ENCODE results near the gene GNL1. TPM values are rescaled to one million over a fixed set of nuclear protein-coding genes. Genes with fewer than 3 reads are reported as not detected.
"Not testable (repeated sequence)": the region's sequence is repeated elsewhere in the genome, so short reads cannot be mapped to it uniquely, and the experiment has no call there.

GNL1 gene
- total RNA-seq, 2 donors from 2014 or later, result 32.9 to 39.0 TPM

- no peak overlapping the region for H3K4me3 ChIP-seq
- TF ChIP-seq, protein P1, sequence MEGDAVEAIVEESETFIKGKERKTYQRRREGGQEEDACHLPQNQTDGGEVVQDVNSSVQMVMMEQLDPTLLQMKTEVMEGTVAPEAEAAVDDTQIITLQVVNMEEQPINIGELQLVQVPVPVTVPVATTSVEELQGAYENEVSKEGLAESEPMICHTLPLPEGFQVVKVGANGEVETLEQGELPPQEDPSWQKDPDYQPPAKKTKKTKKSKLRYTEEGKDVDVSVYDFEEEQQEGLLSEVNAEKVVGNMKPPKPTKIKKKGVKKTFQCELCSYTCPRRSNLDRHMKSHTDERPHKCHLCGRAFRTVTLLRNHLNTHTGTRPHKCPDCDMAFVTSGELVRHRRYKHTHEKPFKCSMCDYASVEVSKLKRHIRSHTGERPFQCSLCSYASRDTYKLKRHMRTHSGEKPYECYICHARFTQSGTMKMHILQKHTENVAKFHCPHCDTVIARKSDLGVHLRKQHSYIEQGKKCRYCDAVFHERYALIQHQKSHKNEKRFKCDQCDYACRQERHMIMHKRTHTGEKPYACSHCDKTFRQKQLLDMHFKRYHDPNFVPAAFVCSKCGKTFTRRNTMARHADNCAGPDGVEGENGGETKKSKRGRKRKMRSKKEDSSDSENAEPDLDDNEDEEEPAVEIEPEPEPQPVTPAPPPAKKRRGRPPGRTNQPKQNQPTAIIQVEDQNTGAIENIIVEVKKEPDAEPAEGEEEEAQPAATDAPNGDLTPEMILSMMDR (IDR thresholded peaks at IDR 0.05), result no peak
- DNase-seq (ENCODE audit: low spot score) (no peak), ATAC-seq (ENCODE audit: insufficient number of reproducible peaks, low FRiP score, low read depth) (no peak)
- peaks cover 19% of the 10 kb centered on the region for H3K36me3 ChIP-seq
- H3K4me1 ChIP-seq (ENCODE audit: control insufficient read depth in 1 of 2, low read depth in 2 of 2), result peaks cover 8 to 15% of the 10 kb centered on the region in 2 donors
- no peak overlapping the region for H3K27ac ChIP-seq
- no peaks in the 10 kb centered on the region for H3K27me3 ChIP-seq (replicated peaks; ENCODE audit: insufficient read depth)
- no peaks in the 10 kb centered on the region for H3K9me3 ChIP-seq
Measured at GRCh38 chr6:30495993-30496392, 60.3 kb downstream of the GNL1 start.

DNA sequence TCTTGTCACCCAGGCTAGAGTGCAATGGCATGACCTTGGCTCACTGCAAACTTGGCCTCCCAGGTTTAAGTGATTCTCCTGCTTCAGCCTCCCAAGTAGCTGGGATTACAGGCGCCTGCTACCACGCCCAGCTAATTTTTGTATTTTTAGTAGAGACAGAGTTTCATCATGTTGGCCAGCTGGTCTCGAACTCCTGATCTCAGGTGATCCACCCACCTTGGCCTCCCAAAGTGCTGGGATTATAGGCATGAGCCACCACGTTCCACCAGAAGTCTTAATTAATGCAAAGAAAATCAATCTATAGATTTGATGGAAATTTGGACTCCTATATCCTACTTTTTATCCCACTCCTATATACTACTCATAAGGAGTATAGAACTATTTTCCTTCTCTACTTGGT lies 61.2 kb downstream of the GNL1 start:
- Histone ChIP-seq H3K4me1 (ENCODE audit: control insufficient read depth in 1 of 2, low read depth in 2 of 2) (peaks cover 14 to 24% of the 10 kb centered on the region in 2 donors), H3K36me3 (peaks cover 25% of the 10 kb centered on the region)
- not testable (repeated sequence) for H3K4me3 ChIP-seq; H3K9me3 ChIP-seq; DNase-seq (ENCODE audit: low spot score); H3K27ac ChIP-seq; H3K27me3 ChIP-seq (replicated peaks; ENCODE audit: insufficient read depth); ATAC-seq (ENCODE audit: insufficient number of reproducible peaks, low FRiP score, low read depth)

- H3K36me3 ChIP-seq, result peaks cover 25% of the 10 kb centered on the region
- DNase-seq (ENCODE audit: low spot score) (no peak), ATAC-seq (ENCODE audit: insufficient number of reproducible peaks, low FRiP score, low read depth) (no peak)
- H3K4me3 ChIP-seq, result no peak overlapping the region
- H3K27me3 ChIP-seq (replicated peaks; ENCODE audit: insufficient read depth), result no peaks in the 10 kb centered on the region
- H3K4me1 ChIP-seq (ENCODE audit: control insufficient read depth in 1 of 2, low read depth in 2 of 2), result peaks cover 14 to 24% of the 10 kb centered on the region in 2 donors
- H3K9me3 ChIP-seq, result no peaks in the 10 kb centered on the region
- TF ChIP-seq, protein P1 (IDR thresholded peaks at IDR 0.05), result no peak
- no peak overlapping the region for H3K27ac ChIP-seq
Measured at GRCh38 chr6:30494291-30494861, 61.9 kb downstream of the GNL1 start.

GRCh38 chr6:30493643-30494250 lies 62.5 kb downstream of the GNL1 start:
- Histone ChIP-seq H3K27me3 (replicated peaks; ENCODE audit: insufficient read depth) (no peaks in the 10 kb centered on the region), H3K36me3 (peaks cover 25% of the 10 kb centered on the region), H3K4me3 (no peak overlapping the region), H3K27ac (no peak overlapping the region), H3K4me1 (ENCODE audit: control insufficient read depth in 1 of 2, low read depth in 2 of 2) (peaks cover 14 to 24% of the 10 kb centered on the region in 2 donors), H3K9me3 (no peaks in the 10 kb centered on the region)
- ATAC-seq (ENCODE audit: insufficient number of reproducible peaks, low FRiP score, low read depth) (no peak), DNase-seq (ENCODE audit: low spot score) (no peak)
- TF ChIP-seq, protein P1 (IDR thresholded peaks at IDR 0.05), result no peak

GRCh38 chr6:30491991-30492952 lies 64.0 kb downstream of the GNL1 start:
- Histone ChIP-seq H3K27ac (no peak overlapping the region), H3K27me3 (replicated peaks; ENCODE audit: insufficient read depth) (no peaks in the 10 kb centered on the region), H3K36me3 (peaks cover 25% of the 10 kb centered on the region), H3K4me3 (peak overlapping the region; percentile 83), H3K9me3 (no peaks in the 10 kb centered on the region), H3K4me1 (ENCODE audit: control insufficient read depth in 1 of 2, low read depth in 2 of 2) (peaks cover 14 to 24% of the 10 kb centered on the region in 2 donors)
- DNase-seq (ENCODE audit: low spot score), result no peak
- no peak for ATAC-seq (ENCODE audit: insufficient number of reproducible peaks, low FRiP score, low read depth)
- TF ChIP-seq, protein P1 (IDR thresholded peaks at IDR 0.05), result no peak

Other genes starting within 250 kb of the GNL1 start
- gene TRIM39, start 229.6 kb downstream of the GNL1 start, total RNA-seq, result 10 to 100 TPM; 11.0 to 30.9 TPM
- gene RPP21, start 211.3 kb downstream of the GNL1 start, total RNA-seq, result 10 to 100 TPM; 20.8 to 49.7 TPM
- 100 to 1,000 TPM; 507 to 602 TPM for gene HLA-E, start 67.0 kb downstream of the GNL1 start, total RNA-seq
- gene PRR3, start 806 bp upstream of the GNL1 start, total RNA-seq, result 10 to 100 TPM in 1 of 2 donors, 1 to 10 TPM in 1; 4.2 to 10.4 TPM
- 10 to 100 TPM; 24.2 to 52.1 TPM for gene ABCF1, start 15.0 kb upstream of the GNL1 start, total RNA-seq
- gene PPP1R10, start 60.8 kb upstream of the GNL1 start, total RNA-seq, result 10 to 100 TPM; 28.7 to 43.1 TPM
- 10 to 100 TPM; 23.6 to 27.3 TPM for gene MRPS18B, start 61.4 kb upstream of the GNL1 start, total RNA-seq
- 10 to 100 TPM in 1 of 2 donors, 1 to 10 TPM in 1; 4.1 to 12.2 TPM for gene ATAT1, start 70.4 kb upstream of the GNL1 start, total RNA-seq
- gene C6orf136, start 90.6 kb upstream of the GNL1 start, total RNA-seq, result 10 to 100 TPM; 17.1 to 30.3 TPM
- gene DHX16, start 116.5 kb upstream of the GNL1 start, total RNA-seq, result 10 to 100 TPM; 27.4 to 55.2 TPM
- 10 to 100 TPM; 65.7 to 88.2 TPM for gene PPP1R18, start 130.2 kb upstream of the GNL1 start, total RNA-seq
- 10 to 100 TPM in 1 of 2 donors, 1 to 10 TPM in 1; 2.3 to 17.1 TPM for gene NRM, start 134.5 kb upstream of the GNL1 start, total RNA-seq
- gene MDC1, start 160.8 kb upstream of the GNL1 start, total RNA-seq, result 10 to 100 TPM; 16.6 to 22.6 TPM
- gene TUBB, start 163.9 kb upstream of the GNL1 start, total RNA-seq, result 100 to 1,000 TPM; 172 to 243 TPM
- 100 to 1,000 TPM; 135 to 177 TPM for gene FLOT1, start 186.2 kb upstream of the GNL1 start, total RNA-seq
- 10 to 100 TPM; 43.5 to 43.8 TPM for gene IER3, start 188.1 kb upstream of the GNL1 start, total RNA-seq

Data from thoracic aorta (tissue), 2 donors.